Caco-2 (cell line): ENCODE results near the gene SETD5. TPM values are rescaled to one million over a fixed set of nuclear protein-coding genes. Genes with fewer than 3 reads are reported as not detected.
A peak's percentile ranks its signal among the peaks of the same experiment; 100 is the strongest.

ENCODE experiments used
- BruUV-seq: library from RNA; stranded (reverse); fragments of 400-500 nt; replicated peaks from 2 replicates; lab custom pipeline; 2021; lab: Mats Ljungman, UMichigan
- CTCF ChIA-PET: fragments of 300-600 bp; sonication (Branson Sonifier 250); formaldehyde crosslinking; loops from one replicate; lab custom pipeline; 2022; ENCODE audit warnings: antibody characterized with exemption; lab: Charles Lee
- POLR2A ChIA-PET: fragments of 300-600 bp; sonication (Branson Sonifier 250); formaldehyde crosslinking; loops from one replicate; lab custom pipeline; 2022; ENCODE audit warnings: antibody characterized with exemption; lab: Charles Lee
- DNase-seq, 2 experiments: peaks; one replicate each; pipeline versions ENCODE4 v3.0.0 to v3.0.0-alpha.2; 2020 to 2022
- H3K27me3 ChIP-seq: replicated peaks from 2 replicates; pipeline ENCODE4 v1.6.0; 2011; ENCODE audit warnings: low read length; ENCODE audit not compliant: control insufficient read depth, insufficient read depth
- H3K36me3 ChIP-seq: 2 replicates; pipeline ENCODE4 v1.5.1; 2011; ENCODE audit warnings: low read length; ENCODE audit not compliant: control insufficient read depth, insufficient read depth
- H3K4me1 ChIP-seq: fragments of 250-450 bp; sonication (Bioruptor Pico); 2 replicates; pipeline ENCODE4 v1.5.1; 2020; ENCODE audit warnings: mild to moderate bottlenecking
- H3K4me3 ChIP-seq: 2 replicates; pipeline ENCODE4 v1.5.1; 2011; ENCODE audit warnings: low read depth, mild to moderate bottlenecking, control low read depth, low read length
- H3K9me3 ChIP-seq: fragments of 250-450 bp; sonication (Bioruptor Pico); 2 replicates; pipeline ENCODE4 v1.5.1; 2020; ENCODE audit warnings: mild to moderate bottlenecking, moderate library complexity
- H3K27ac Mint-ChIP-seq: one replicate; pipeline ENCODE4 v1.8.0; 2022; ENCODE audit warnings: mixed read lengths; ENCODE audit not compliant: unreplicated experiment
- H3K27me3 Mint-ChIP-seq: one replicate; pipeline ENCODE4 v1.8.0; 2022; ENCODE audit warnings: mixed read lengths; ENCODE audit not compliant: insufficient read depth, unreplicated experiment
- H3K36me3 Mint-ChIP-seq: one replicate; pipeline ENCODE4 v1.8.0; 2022; ENCODE audit warnings: mild to moderate bottlenecking, mixed read lengths; ENCODE audit not compliant: insufficient read depth, unreplicated experiment
- H3K4me1 Mint-ChIP-seq: one replicate; pipeline ENCODE4 v1.8.0; 2022; ENCODE audit warnings: low read depth, mixed read lengths; ENCODE audit not compliant: unreplicated experiment
- H3K4me3 Mint-ChIP-seq: one replicate; pipeline ENCODE4 v1.8.0; 2022; ENCODE audit warnings: mild to moderate bottlenecking, moderate library complexity, mixed read lengths; ENCODE audit not compliant: unreplicated experiment
- H3K9me3 Mint-ChIP-seq: one replicate; pipeline ENCODE4 v1.8.0; 2022; ENCODE audit warnings: mixed read lengths; ENCODE audit not compliant: unreplicated experiment
- CTCF ChIP-seq, 2 experiments: fragments of 200-600 bp in 1 of 2; IDR thresholded peaks; 1 replicate in 1 of 2; 2 replicates in 1 of 2; pipeline versions ENCODE4 v1.5.1 to v1.8.0; 2011 to 2022; ENCODE audit warnings: antibody characterized with exemption in 1 of 2, control low read depth in 1 of 2, inconsistent platforms in 1 of 2, low read depth in 1 of 2, low read length in 1 of 2, mild to moderate bottlenecking in 1 of 2, moderate library complexity in 1 of 2; ENCODE audit not compliant: insufficient read depth in 1 of 2, severe bottlenecking in 1 of 2, unreplicated experiment in 1 of 2
- intact Hi-C: fragments of 100-400 bp; cut with micrococcal nuclease; formaldehyde crosslinking; loops from one replicate; pipeline ENCODE4 v1.10.0; 2022; ENCODE audit not compliant: unreplicated experiment
- total RNA-seq: library from RNA; stranded (reverse); gene quantifications from 2 replicates; pipeline ENCODE4 v1.2.3, GENCODE V29; 2022

SETD5 gene
- total RNA-seq, 1 experiment from 2014 or later = 140 TPM

DNA sequence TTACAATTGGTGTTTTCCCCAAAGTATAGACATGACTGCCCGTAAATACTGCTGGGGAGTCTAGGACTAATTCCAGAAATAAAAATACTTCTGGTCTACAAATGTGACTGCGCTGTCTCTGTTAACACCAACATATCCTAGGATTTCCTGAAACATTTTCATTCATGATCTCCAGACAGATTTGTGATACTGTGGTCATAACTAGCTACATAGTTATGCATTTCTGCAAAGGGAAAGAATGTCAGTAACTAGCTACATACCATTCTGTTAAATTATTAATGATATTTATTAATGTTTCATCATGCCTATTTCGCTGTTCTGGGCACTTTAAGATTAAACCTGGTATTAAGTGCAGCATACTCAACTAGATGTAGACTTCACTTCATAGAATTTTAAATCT, 33.3 kb downstream of the SETD5 start:
- Histone ChIP-seq H3K4me3 (no peak overlapping the region), H3K27me3 (no peaks in the 10 kb centered on the region), H3K36me3 (peaks cover 3% of the 10 kb centered on the region), H3K4me1 (no peaks in the 10 kb centered on the region), H3K9me3 (no peaks in the 10 kb centered on the region)
- POLR2A ChIA-PET = no interaction called here
- TF ChIP-seq CTCF (IDR thresholded peaks at IDR 0.05; ENCODE audit: insufficient read depth in 1 of 2, low read depth in 1 of 2, low read length in 1 of 2, severe bottlenecking in 1 of 2, unreplicated experiment in 1 of 2) = no peak
- DNase-seq = no peak
- TSS peak; percentile 14 for BruUV-seq
- no peaks in the 10 kb centered on the region for H3K9me3 Mint-ChIP-seq
- peaks cover 90% of the 10 kb centered on the region for H3K36me3 Mint-ChIP-seq
- H3K4me3 Mint-ChIP-seq = no peak overlapping the region
- H3K27ac Mint-ChIP-seq = no peak overlapping the region
- intact Hi-C loops = no loop called here
- CTCF ChIA-PET = interaction anchor here (0.6 kb wide), 1 partner anchor 443 kb away, joined by 9 read pairs; no protein-coding TSS in a partner anchor
- H3K27me3 Mint-ChIP-seq = no peaks in the 10 kb centered on the region
- no peaks in the 10 kb centered on the region for H3K4me1 Mint-ChIP-seq

GRCh38 chr3:9433627-9434521, 36.5 kb downstream of the SETD5 start:
- no TSS peak for BruUV-seq
- H3K4me3 Mint-ChIP-seq = no peak overlapping the region
- no peak for DNase-seq
- H3K27me3 Mint-ChIP-seq = no peaks in the 10 kb centered on the region
- peaks cover 6% of the 10 kb centered on the region for H3K4me1 Mint-ChIP-seq
- Histone ChIP-seq H3K4me3 (no peak overlapping the region), H3K4me1 (0 out of 2 replicates have a peak, but pooled peaks cover 3% of the 10 kb centered on the region), H3K9me3 (no peaks in the 10 kb centered on the region), H3K36me3 (peaks cover 4% of the 10 kb centered on the region; the same call in 1 of the 2 replicates), H3K27me3 (no peaks in the 10 kb centered on the region)
- TF ChIP-seq CTCF (IDR thresholded peaks at IDR 0.05; ENCODE audit: insufficient read depth in 1 of 2, low read depth in 1 of 2, low read length in 1 of 2, severe bottlenecking in 1 of 2, unreplicated experiment in 1 of 2) = no peak
- H3K9me3 Mint-ChIP-seq = no peaks in the 10 kb centered on the region
- ChIA-PET POLR2A (no interaction called here), CTCF (no interaction called here)
- intact Hi-C loops = no loop called here
- H3K36me3 Mint-ChIP-seq = peaks cover 85% of the 10 kb centered on the region
- H3K27ac Mint-ChIP-seq = no peak overlapping the region

- H3K27me3 ChIP-seq = no peaks in the 10 kb centered on the region
- Mint-ChIP-seq H3K27ac (no peak overlapping the region), H3K4me3 (no peak overlapping the region), H3K27me3 (no peaks in the 10 kb centered on the region), H3K9me3 (no peaks in the 10 kb centered on the region), H3K36me3 (peaks cover 85% of the 10 kb centered on the region), H3K4me1 (peaks cover 6% of the 10 kb centered on the region)
- ChIA-PET CTCF (interaction anchor here (0.6 kb wide), 1 partner anchor 55 kb away, joined by 3 read pairs; no protein-coding TSS in a partner anchor), POLR2A (no interaction called here)
- no TSS peak for BruUV-seq
- intact Hi-C loops = loop anchor here (5.0 kb wide), 1 partner anchor 83 kb away; no protein-coding TSS in a partner anchor
- no peak for TF ChIP-seq CTCF (IDR thresholded peaks at IDR 0.05; ENCODE audit: insufficient read depth in 1 of 2, low read depth in 1 of 2, low read length in 1 of 2, severe bottlenecking in 1 of 2, unreplicated experiment in 1 of 2)
- no peak for DNase-seq
- H3K36me3 ChIP-seq = peaks cover 4% of the 10 kb centered on the region; the same call in 1 of the 2 replicates
- H3K9me3 ChIP-seq = no peaks in the 10 kb centered on the region
- no peak overlapping the region for H3K4me3 ChIP-seq
- 0 out of 2 replicates have a peak, but pooled peaks cover 3% of the 10 kb centered on the region for H3K4me1 ChIP-seq
Measured at GRCh38 chr3:9435316-9435715, 37.9 kb downstream of the SETD5 start.
